Cerebellar nuclear complex (tissue), 1 donor: ENCODE measurements around the gene PKIB.
"Not testable (repeated sequence)": the region's sequence is repeated elsewhere in the genome, so short reads cannot be mapped to it uniquely, and the experiment has no call there.

Source experiments
- DNase-seq, 2 experiments: peaks; one replicate each; lab custom pipeline; 2025; lab: John Stamatoyannopoulos, UW

PKIB gene

GRCh38 chr6:122710908-122711635, 100.9 kb downstream of the PKIB start:
- no peak for DNase-seq

DNA sequence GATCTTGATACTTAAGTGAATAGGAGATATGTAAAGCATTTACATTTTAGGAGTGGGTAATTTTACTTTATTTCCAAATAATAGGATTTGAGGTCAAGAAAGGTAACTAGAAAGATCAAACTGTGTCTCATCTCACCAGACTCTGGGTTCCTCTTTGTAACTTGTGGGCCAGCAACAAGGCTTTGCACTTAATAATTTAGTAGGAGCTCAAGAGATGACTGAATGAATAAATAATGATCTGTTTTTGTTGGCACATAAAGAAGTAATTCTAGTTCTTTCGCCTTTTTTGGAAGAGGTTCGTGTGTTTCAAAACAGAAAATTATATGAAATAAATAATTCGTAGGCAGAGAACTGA, 101.9 kb downstream of the PKIB start:
- DNase-seq, result no peak

DNA sequence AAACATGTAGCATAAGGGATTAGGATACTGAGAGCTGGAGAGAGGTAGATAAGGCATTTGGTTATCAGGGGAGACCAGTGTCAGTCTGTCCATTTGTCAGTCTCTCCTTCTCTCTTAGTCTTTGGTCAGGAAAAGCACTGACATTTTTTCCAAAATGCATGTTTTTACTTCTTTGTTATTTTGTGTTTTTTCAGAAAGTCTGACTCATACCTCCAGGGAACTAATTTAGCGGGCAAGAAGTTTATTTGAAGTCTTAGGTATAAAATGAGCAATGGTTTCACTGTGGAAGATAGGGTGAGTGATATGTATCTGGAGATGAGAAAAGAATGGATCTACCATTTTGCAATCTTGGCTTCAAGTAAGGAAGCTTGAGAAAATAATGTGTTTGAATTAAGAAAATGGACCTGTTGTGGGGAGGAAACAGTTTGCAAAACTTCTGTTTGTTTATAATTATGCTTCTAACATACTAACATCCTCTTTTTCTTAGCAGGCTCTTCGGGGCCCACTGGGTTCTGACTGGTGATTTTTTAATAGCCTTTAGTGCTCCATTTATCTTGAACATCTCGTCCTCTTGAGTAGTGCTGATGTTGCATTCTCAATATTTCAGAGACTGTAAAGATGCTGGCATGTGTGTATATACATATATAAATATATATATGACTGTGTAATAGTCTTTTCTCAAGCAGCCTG, 102.4 kb downstream of the PKIB start:
- no peak for DNase-seq

GRCh38 chr6:122713138-122713537, 102.9 kb downstream of the PKIB start:
- no peak for DNase-seq

DNA sequence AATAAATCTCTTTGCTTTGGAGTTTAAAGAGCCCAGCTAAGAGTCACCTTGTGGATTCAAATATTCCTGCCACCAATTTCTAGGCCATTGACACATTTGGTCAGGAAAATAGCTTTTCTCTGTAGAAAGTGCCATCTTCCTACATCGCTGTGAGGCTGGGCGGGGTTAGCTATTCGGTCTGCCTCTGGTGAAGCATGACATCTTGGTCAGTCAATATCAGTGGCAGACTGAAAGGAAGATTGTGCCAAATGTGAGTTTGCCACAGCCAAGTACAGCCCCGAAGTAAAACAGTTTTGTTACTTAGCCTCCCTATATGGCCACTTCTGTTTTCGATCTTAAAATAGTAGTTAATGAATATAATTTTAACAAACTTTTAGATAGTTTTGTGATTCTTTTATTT, 103.9 kb downstream of the PKIB start:
- no peak for DNase-seq

DNA sequence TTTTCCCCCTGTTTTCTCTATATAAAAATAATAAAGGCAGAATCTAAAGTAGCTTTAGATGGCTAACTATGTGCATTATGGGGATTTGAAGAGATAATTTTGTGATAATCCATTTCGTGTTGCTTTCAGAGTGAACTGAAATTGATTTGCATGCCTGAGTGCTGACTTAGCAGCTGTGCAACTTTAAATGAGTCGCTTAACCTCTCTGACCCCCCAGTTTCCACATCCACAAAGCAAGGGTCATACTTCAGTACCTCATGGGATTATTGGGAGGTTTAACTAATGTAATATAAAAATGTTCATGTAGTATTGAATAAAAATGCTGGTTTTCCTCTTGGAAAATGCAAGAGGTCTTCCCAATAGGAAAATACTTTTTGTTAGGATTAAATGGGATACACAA, 105.5 kb downstream of the PKIB start:
- no peak for DNase-seq

DNA sequence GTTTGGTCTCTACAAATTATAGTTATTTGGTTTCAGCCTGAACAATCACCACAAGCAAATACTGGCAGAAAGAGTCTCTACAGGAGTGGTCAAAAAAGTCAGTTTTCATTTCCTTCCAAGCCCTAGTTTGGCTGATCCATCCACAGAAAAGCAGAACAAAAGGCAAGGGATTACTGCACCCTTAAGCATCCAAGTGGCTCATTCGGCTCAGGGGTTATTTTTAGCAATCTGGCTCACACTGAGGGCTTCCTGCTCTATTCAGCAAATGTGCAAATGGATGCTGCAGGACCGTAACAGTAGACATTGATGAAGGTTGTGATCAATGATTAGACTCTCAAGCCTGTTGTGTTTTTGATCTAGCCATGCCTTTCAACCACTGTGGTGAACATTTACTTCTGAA, 107.1 kb downstream of the PKIB start:
- DNase-seq, result peak; percentile 72 to 93

DNA sequence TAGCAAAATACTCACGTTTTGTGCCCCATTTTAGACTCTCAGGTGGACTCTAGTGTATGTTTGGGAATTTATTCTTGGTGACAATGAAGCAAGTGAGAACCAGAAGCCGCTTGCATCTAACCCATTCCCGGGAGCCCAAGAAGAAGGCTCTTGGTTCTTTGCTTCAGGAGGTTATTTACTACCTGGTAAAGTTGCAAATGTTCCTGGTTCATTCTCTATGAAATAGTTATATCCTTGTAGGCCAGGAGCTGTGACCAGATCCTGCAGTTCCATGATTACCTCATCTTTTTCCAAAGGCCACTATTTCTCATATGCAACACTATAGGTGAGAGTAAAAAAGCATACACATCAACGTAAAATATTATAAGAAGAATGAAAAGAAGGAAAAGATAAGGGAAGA, 108.4 kb downstream of the PKIB start:
- DNase-seq, result peak in 1 of 2 experiments; percentile 52

GRCh38 chr6:122719176-122719575, 109.0 kb downstream of the PKIB start:
- DNase-seq, result peak in 1 of 2 experiments; percentile 24

GRCh38 chr6:122722746-122723145, 112.5 kb downstream of the PKIB start:
- DNase-seq, result no peak

DNA sequence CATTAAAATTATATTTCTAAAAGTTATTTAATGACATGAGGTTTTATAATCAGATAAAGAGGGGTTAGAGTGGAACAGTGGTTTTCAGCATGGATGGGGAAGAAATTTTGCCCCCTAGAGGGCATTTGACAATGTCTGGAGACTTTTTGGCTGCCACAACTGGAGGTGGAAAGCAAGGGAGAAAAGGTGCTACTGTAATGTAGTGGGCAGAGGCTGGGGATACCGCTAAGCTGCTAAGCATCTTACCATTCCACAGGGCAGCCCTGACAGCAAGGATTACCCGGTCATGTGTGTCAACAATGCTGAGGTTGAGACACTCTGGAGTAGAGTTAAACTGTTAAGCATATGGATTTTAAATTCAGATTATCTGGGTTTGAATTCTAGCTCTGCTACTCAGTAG, 116.4 kb downstream of the PKIB start:
- DNase-seq, result no peak

DNA sequence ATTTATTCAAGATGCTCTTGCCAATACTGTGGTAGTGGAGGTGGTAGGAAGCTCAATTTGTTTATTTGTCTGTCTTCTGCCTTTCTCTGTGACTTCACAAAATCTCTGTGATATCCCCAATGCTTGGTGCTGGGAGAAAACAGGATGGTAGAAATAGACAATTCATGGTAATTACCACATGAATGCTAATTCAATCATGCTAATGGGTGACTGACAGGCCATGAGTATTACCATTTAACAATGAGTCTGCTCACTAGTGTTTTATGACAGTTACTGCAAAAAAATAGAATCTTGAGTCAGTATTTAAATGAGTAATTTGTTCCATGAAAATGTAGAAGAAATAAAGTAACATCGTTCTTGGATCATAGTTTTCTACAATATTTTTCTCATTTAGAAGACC, 117.0 kb downstream of the PKIB start:
- DNase-seq, result no peak

DNA sequence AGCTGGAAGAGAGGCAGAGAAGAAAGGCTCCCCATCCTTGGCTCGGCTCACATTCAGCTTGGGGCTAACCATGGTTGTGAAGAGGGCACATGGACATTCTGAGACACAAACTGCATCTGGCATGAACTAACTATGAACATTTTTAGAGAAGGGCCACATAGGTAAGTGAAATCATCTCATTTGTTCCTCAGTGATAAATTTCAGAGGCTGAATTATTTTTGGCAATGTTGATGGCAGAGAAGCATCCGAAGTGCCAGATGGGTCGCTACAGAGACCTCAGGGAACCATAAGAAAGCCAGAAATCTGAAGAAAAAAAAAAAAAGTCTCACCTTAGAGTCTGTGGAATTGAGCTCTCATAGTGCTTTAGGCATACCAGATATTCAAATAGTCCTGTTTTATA, 120.1 kb downstream of the PKIB start:
- peak in 1 of 2 experiments; percentile 27 for DNase-seq

- DNase-seq, result peak in 1 of 2 experiments; percentile 58
Observed at GRCh38 chr6:122730775-122731386, 120.7 kb downstream of the PKIB start.

GRCh38 chr6:122733259-122733658, 123.1 kb downstream of the PKIB start:
- DNase-seq, result no peak

DNA sequence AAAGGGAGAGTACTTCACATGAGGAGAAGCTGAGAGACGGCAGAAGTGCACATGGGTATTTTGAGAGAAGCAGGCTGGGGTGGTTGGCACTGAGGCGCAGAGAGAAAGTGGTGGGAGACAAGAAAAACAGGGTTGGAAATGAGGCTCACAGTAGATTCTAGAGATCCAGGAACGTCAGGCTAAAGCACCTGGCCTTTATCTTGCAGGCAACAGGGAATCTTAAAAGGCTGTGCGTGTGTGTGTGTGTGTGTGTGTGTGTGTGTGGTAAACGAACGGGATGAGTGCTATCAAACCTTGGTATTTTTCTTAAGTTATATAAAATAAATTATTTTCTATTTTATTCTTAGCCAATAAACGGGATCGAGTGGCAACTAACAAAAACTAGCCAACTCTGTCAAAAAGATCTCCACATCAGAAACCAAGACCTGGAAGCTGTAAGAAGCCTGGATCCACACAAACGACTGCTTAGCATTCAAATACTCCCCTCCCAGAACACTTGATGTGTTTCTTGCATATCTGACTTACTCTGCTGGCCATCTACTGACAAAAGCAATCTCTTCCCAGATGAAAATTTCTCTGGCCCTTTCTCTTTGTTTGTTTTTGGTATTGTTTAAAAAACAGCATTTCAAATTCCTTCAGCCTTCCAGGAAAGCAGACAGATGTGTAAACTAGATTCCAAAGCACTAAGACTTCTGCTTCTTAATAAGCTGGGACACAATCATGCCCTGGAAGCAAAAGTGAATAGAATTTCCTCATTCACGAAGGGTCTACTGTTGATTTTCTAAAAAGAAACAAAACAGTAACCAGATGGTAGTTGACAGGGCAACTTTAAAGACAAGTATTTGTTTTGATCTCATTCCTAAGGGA, 124.6 kb downstream of the PKIB start:
- DNase-seq, result no peak

- DNase-seq, result no peak
Observed at GRCh38 chr6:122735582-122735981, 125.4 kb downstream of the PKIB start.

- DNase-seq, result no peak
Observed at GRCh38 chr6:122736163-122736562, 126.0 kb downstream of the PKIB start.

GRCh38 chr6:122736616-122737015, 126.4 kb downstream of the PKIB start:
- DNase-seq, result peak in 1 of 2 experiments; percentile 62

DNA sequence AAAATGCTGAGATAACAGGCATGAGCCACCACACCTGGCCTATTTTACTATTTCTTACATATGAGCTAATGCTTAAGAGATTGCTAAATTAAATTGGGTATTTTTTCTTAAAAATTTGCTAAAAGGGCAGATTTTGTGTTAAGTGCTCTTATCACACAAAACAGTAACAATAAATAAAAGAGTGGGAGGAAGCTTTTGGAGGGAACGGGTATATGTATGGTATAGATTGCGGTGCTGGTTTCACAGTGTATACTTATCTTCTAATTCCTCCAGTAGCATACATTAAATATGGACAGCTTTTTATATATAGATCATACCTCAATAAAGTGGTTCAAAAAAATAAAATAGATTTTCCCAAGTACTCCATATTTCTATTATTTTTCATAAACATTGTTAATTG, 129.9 kb downstream of the PKIB start:
- DNase-seq, result no peak

GRCh38 chr6:122740936-122741335, 130.7 kb downstream of the PKIB start:
- DNase-seq, result no peak

DNA sequence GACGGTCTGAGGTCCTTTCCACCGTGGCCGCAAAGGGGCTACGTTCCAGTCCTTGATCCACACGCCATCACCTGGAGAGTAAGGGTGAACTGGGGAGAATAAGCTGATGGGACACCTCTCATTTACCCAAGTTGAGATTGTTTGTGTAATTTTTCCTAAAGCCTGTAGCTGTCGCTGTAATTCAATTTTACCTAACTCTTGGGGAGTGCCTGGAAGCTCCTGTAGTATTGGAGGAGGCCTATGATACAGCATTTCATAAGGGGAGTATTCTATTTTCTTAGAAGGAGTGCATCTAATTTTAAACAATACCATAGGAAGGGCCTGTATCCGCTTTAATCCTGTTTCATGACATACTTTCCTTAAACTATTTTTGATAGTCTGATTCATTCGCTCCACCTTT, 134.0 kb downstream of the PKIB start:
- DNase-seq, result not testable (repeated sequence)
